GM12878 (cell line): ENCODE results near the gene FARS2. TPM values are rescaled to one million over a fixed set of nuclear protein-coding genes. Genes with fewer than 3 reads are reported as not detected.

Source experiments
- ATAC-seq: fragments of 200-7000 bp; cut with Tn5 transposase; 3 replicates; pipeline ENCODE4 v1.9.1; 2020; ENCODE audit warnings: mild to moderate bottlenecking, moderate library complexity
- BruUV-seq: library from RNA; stranded (reverse); fragments of 400-500 nt; replicated peaks from 2 replicates; lab custom pipeline; 2021; lab: Mats Ljungman, UMichigan
- CTCF ChIA-PET: fragments of 300-600 bp; sonication (Branson Sonifier 250); formaldehyde crosslinking; extraction: SDS; loops from one replicate; lab custom pipeline; 2021; ENCODE audit warnings: inconsistent platforms; lab: Yijun Ruan, JAX
- POLR2A ChIA-PET: fragments of 350-600 bp; formaldehyde crosslinking; extraction: SDS; loops from one replicate; lab custom pipeline; 2021; ENCODE audit warnings: inconsistent platforms; lab: Charles Lee
- RAD21 ChIA-PET: fragments of 300-600 bp; sonication (Branson Sonifier 250); formaldehyde crosslinking; loops from one replicate; lab custom pipeline; 2023; ENCODE audit warnings: antibody characterized with exemption; ENCODE audit not compliant: unreplicated experiment; lab: Charles Lee
- SMC1A ChIA-PET: fragments of 300-600 bp; sonication (Branson Sonifier 250); formaldehyde crosslinking; loops from one replicate; lab custom pipeline; 2023; ENCODE audit not compliant: unreplicated experiment, uncharacterized antibody; lab: Charles Lee
- DNase-seq: peaks from one replicate; pipeline ENCODE4 v3.0.0-alpha.2; 2011; ENCODE audit warnings: low read depth, low spot score
- FAIRE-seq: peaks from 3 replicates; lab custom pipeline; 2011; peaks lifted over from hg19 to GRCh38; lab: Jason Lieb, UNC
- H2AFZ ChIP-seq: 2 replicates; pipeline ENCODE4 v1.6.0; 2011; ENCODE audit warnings: low read depth, low read length, control low read depth; ENCODE audit not compliant: control insufficient read depth
- H3K27ac ChIP-seq: 2 replicates; pipeline ENCODE4 v1.5.1; 2011; ENCODE audit warnings: control low read depth; ENCODE audit not compliant: control insufficient read depth, insufficient read depth
- H3K27me3 ChIP-seq, 2 experiments: replicated peaks in 1 of 2; 2 replicates each; pipeline versions ENCODE4 v1.6.0 to v1.6.1; 2011; ENCODE audit warnings: low read length in 1 of 2; ENCODE audit not compliant: control insufficient read depth in 2 of 2, insufficient read depth in 2 of 2
- H3K36me3 ChIP-seq, 2 experiments: 2 replicates each; pipeline ENCODE4 v1.5.1; 2011; ENCODE audit warnings: low read length in 1 of 2; ENCODE audit not compliant: control insufficient read depth in 2 of 2, insufficient read depth in 2 of 2
- H3K4me1 ChIP-seq: 2 replicates; pipeline ENCODE4 v1.6.1; 2011; ENCODE audit warnings: mild to moderate bottlenecking, low read length, moderate library complexity, mixed read lengths; ENCODE audit not compliant: control insufficient read depth, insufficient read depth
- H3K4me2 ChIP-seq: 2 replicates; pipeline ENCODE4 v1.6.0; 2011; ENCODE audit warnings: control low read depth; ENCODE audit not compliant: control insufficient read depth, insufficient read depth
- H3K4me3 ChIP-seq: fragments of 200-600 bp; sonication (generic); 2 replicates; pipeline ENCODE4 v1.5.1; 2016
- H3K79me2 ChIP-seq: 2 replicates; pipeline ENCODE4 v1.6.0; 2011; ENCODE audit warnings: low read length; ENCODE audit not compliant: control insufficient read depth, insufficient read depth
- H3K9ac ChIP-seq: 2 replicates; pipeline ENCODE4 v1.8.0; 2011; ENCODE audit warnings: low read length, control low read depth, mixed read lengths; ENCODE audit not compliant: control insufficient read depth, insufficient read depth
- H3K9me3 ChIP-seq: replicated peaks from 3 replicates; pipeline ENCODE4 v1.5.1; 2011; ENCODE audit warnings: mild to moderate bottlenecking, low read length; ENCODE audit not compliant: control insufficient read depth, insufficient read depth
- H4K20me1 ChIP-seq: 2 replicates; pipeline ENCODE4 v1.6.0; 2011; ENCODE audit not compliant: control insufficient read depth, insufficient read depth
- BCL11A ChIP-seq: IDR thresholded peaks from 2 replicates; pipeline ENCODE4 v1.6.1; 2011; ENCODE audit warnings: low read depth, low read length
- CREB1 ChIP-seq: IDR thresholded peaks from 2 replicates; pipeline ENCODE4 v1.6.1; 2012; ENCODE audit warnings: low read depth, mild to moderate bottlenecking, inconsistent platforms
- E4F1 ChIP-seq: fragments of 450-650 bp; IDR thresholded peaks from 2 replicates; pipeline ENCODE4 v1.6.1; 2018; ENCODE audit warnings: borderline replicate concordance, mild to moderate bottlenecking; ENCODE audit not compliant: partially characterized antibody
- KAT2A ChIP-seq: conservative IDR thresholded peaks from 2 replicates; pipeline ENCODE4 v1.6.1; 2011; ENCODE audit warnings: low read depth, low read length; ENCODE audit not compliant: control insufficient read depth
- KLF5 ChIP-seq: fragments of 450-650 bp; IDR thresholded peaks from 2 replicates; pipeline ENCODE4 v1.6.1; 2014; ENCODE audit warnings: mild to moderate bottlenecking; ENCODE audit not compliant: partially characterized antibody
- MAX ChIP-seq: IDR thresholded peaks from 2 replicates; pipeline ENCODE4 v1.6.1; 2012; ENCODE audit warnings: low read depth, low read length, improper control_type of control experiment
- RELA ChIP-seq: fragments of 450-650 bp; IDR thresholded peaks from 2 replicates; pipeline ENCODE4 v1.8.0; 2014; ENCODE audit warnings: borderline replicate concordance; ENCODE audit not compliant: partially characterized antibody
- SUPT20H ChIP-seq: IDR thresholded peaks from 2 replicates; pipeline ENCODE4 v1.6.1; 2011; ENCODE audit warnings: low read depth, mild to moderate bottlenecking, low read length, moderate library complexity, borderline replicate concordance; ENCODE audit not compliant: control insufficient read depth
- TBL1XR1 ChIP-seq: IDR thresholded peaks from 2 replicates; pipeline ENCODE4 v1.6.1; 2012; ENCODE audit warnings: low read depth, low read length, improper control_type of control experiment
- TCF7 ChIP-seq: IDR thresholded peaks from 2 replicates; pipeline ENCODE4 v1.6.1; 2014; ENCODE audit warnings: antibody characterized with exemption, borderline replicate concordance
- WGBS: methylation state at CpG from one replicate; pipeline ENCODE4 v1.1.6; 2016; ENCODE audit warnings: low lambda C conversion rate; ENCODE audit not compliant: insufficient replicate concordance, insufficient coverage; ENCODE audit errors: missing lambda C conversion rate; 5-methylcytosine and 5-hydroxymethylcytosine counted together
- in situ Hi-C: fragments of 300-500 bp; cut with MboI; formaldehyde crosslinking; loops from 9 replicates; pipeline ENCODE4 v1.14.3; 2018; ENCODE audit warnings: mixed read lengths
- intact Hi-C: fragments of 100-400 bp; cut with micrococcal nuclease; formaldehyde crosslinking; loops from one replicate; pipeline ENCODE4 v1.14.2; 2022; ENCODE audit not compliant: unreplicated experiment
- polyA plus RNA-seq, 11 experiments: library from polyadenylated mRNA; depleted of rRNA in 4 of 11; unstranded in 6 of 11; stranded (reverse) in 5 of 11; fragments of >200 nt; fragmentation: Nextera tagmentation in 4 of 11; fragmentation: Illumina TruSeq in 1 of 11; extraction: Ambion mirVana in 4 of 11; extraction: Trizol in 1 of 11; gene quantifications; 1 replicate in 1 of 11; 2 replicates in 10 of 11; pipeline versions ENCODE4 v1.2.1 to v1.2.3, GENCODE V29; 2011 to 2016; ENCODE audit warnings: inconsistent platforms in 2 of 11, missing spikeins in 2 of 11, low read depth in 1 of 11
- total RNA-seq, 4 experiments: library from RNA; depleted of rRNA in 3 of 4; stranded (reverse); fragments of >200 nt in 3 of 4; fragmentation: Illumina TruSeq in 1 of 4; extraction: Trizol in 1 of 4; gene quantifications; 2 replicates each; pipeline versions ENCODE4 v1.2.1 to v1.2.3, GENCODE V29; 2013 to 2021
- TF ChIP-seq, protein P1 (sequence below): IDR thresholded peaks from 2 replicates; pipeline ENCODE4 v1.6.1; 2011; ENCODE audit warnings: borderline replicate concordance, low read depth, mild to moderate bottlenecking, moderate library complexity, low read length; ENCODE audit not compliant: insufficient read depth, poor library complexity, severe bottlenecking

FARS2 gene
- total and polyA plus RNA-seq, 10 of the 15 experiments (the other 5 are each of a cell fraction or from before 2014, with no cell fraction given) = 16.8 to 46.7 (median 25.6) TPM

GRCh38 chr6:5782783-5783547, 521.7 kb downstream of the FARS2 start (continued):
- TF ChIP-seq, protein P1, sequence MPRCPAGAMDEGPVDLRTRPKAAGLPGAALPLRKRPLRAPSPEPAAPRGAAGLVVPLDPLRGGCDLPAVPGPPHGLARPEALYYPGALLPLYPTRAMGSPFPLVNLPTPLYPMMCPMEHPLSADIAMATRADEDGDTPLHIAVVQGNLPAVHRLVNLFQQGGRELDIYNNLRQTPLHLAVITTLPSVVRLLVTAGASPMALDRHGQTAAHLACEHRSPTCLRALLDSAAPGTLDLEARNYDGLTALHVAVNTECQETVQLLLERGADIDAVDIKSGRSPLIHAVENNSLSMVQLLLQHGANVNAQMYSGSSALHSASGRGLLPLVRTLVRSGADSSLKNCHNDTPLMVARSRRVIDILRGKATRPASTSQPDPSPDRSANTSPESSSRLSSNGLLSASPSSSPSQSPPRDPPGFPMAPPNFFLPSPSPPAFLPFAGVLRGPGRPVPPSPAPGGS = no peak
- TF ChIP-seq KLF5 (no peak), SUPT20H (no peak), RELA (no peak), CREB1 (no peak), KAT2A (no peak)

DNA sequence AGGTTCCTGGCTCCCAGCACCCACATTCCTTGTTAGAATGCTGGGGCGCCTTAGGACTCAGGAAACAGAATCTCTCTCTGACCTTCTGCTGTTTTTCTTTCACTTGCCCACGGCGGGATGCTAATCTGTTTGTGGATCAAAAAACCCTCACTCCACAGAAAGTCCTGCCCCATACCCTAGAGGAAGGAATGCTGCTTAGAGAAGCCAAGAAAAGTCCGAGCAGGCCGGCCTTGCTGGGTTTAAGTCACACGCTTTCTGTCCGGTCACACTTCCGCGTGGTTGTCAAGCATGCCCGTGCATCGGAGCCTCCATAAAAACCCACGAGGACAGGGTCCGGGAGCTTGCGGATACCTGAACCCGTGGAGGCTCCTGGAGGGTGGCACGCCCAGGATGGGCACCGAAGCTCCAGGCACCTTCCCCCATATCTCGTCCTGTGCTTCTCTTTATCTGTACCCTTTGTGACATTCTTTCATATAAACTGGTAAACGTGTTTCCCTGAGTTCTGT, 522.3 kb downstream of the FARS2 start:
- no TSS peak for BruUV-seq
- no peaks in the 10 kb centered on the region for H4K20me1 ChIP-seq
- POLR2A ChIA-PET = no interaction called here
- ATAC-seq (no peak), FAIRE-seq (no peak), DNase-seq (no peak)
- H3K9me3 ChIP-seq = no peaks in the 10 kb centered on the region
- intact Hi-C loops (no loop called here), in situ Hi-C loops (no loop called here)
- H3K4me3 ChIP-seq = no peak overlapping the region
- H3K9ac ChIP-seq = no peak overlapping the region
- no peak overlapping the region for H2AFZ ChIP-seq
- peaks cover 5% of the 10 kb centered on the region for H3K4me1 ChIP-seq
- no peaks in the 10 kb centered on the region for H3K79me2 ChIP-seq
- 86% methylated on average over 19 of the region's 19 CpGs for WGBS
- H3K27ac ChIP-seq = no peak overlapping the region
- CTCF ChIA-PET = no interaction called here
- TF ChIP-seq MAX (no peak), TCF7 (no peak), E4F1 (no peak), TBL1XR1 (no peak), BCL11A (no peak)
- RAD21 ChIA-PET = no interaction called here
- H3K36me3 ChIP-seq = no peaks in the 10 kb centered on the region
- SMC1A ChIA-PET = no interaction called here
- peaks cover 0 to 2% of the 10 kb centered on the region in 2 experiments; a peak in 1 of 4 replicates for H3K27me3 ChIP-seq
- no peak overlapping the region for H3K4me2 ChIP-seq
